Measurements from ENCODE around the gene NOTCH4.

Gene NOTCH4

DNA sequence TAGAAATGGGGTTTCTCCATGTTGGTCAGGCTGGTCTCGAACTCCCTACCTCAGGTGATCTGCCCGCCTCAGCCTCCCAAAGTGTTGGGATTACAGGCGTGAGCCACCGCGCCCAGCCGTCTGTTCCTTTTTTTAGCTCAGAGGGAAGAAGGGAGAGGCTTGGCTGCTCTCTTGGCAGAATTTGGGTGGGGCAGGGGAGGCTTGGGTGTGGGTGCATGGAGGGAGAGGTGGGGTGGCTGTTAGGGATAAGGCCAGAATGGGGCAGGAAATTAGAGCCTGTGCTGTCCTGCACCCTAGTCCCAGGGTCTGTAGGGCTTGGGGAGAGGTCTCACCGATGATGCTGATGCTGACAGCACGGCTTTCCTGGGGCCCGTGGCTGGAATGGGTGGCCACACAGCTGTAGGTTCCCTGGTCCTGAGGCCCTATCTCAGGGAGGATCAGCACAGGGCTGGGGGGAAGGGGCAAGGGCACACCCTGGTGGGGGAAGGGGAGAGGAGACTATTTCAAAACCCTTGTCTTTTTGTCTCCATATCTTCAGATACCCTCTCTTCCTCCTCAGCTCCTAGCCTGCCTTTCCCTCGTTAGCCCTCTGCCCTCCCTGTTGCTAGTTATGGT, 41.8 kb downstream of the NOTCH4 start:
- 0 out of 2 replicates have a peak overlapping the region, but pooled peaks have one; percentile 4 for H3K27ac ChIP-seq
- TF ChIP-seq, protein P1, sequence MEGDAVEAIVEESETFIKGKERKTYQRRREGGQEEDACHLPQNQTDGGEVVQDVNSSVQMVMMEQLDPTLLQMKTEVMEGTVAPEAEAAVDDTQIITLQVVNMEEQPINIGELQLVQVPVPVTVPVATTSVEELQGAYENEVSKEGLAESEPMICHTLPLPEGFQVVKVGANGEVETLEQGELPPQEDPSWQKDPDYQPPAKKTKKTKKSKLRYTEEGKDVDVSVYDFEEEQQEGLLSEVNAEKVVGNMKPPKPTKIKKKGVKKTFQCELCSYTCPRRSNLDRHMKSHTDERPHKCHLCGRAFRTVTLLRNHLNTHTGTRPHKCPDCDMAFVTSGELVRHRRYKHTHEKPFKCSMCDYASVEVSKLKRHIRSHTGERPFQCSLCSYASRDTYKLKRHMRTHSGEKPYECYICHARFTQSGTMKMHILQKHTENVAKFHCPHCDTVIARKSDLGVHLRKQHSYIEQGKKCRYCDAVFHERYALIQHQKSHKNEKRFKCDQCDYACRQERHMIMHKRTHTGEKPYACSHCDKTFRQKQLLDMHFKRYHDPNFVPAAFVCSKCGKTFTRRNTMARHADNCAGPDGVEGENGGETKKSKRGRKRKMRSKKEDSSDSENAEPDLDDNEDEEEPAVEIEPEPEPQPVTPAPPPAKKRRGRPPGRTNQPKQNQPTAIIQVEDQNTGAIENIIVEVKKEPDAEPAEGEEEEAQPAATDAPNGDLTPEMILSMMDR (IDR thresholded peaks at IDR 0.05), result no peak
- TF ChIP-seq ZFX (IDR thresholded peaks at IDR 0.05; ENCODE audit: borderline replicate concordance), result no peak

DNA sequence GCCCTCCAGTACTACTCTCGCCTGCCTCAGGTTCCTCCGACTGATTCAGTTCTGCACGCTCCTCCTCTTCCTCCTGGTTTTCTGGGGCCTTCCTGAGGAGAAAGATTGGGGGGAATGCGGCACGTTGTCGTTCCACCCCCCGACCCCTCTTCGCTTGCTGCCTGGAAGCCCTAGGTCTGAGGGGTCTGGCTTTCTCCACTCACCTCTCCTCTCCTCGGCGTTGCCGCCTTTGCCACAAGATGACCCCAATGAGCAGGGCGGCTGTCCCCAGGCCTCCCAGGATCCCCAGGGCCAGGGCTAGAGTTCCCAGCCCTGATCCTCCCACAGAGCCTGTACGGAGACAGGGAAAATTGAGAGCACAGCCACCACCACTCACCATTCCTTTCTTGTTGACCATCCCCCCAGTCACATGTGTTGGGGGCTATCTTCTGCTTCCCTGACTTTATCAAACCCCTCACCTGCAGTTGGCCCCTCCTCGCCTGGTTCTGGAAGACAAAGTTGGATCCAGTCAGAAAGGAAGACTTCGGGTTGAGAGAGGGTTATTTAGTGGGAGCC, 42.6 kb downstream of the NOTCH4 start:
- no peak for TF ChIP-seq ZFX (IDR thresholded peaks at IDR 0.05; ENCODE audit: borderline replicate concordance)
- TF ChIP-seq, protein P1 (IDR thresholded peaks at IDR 0.05), result no peak
- no peak overlapping the region for H3K27ac ChIP-seq

DNA sequence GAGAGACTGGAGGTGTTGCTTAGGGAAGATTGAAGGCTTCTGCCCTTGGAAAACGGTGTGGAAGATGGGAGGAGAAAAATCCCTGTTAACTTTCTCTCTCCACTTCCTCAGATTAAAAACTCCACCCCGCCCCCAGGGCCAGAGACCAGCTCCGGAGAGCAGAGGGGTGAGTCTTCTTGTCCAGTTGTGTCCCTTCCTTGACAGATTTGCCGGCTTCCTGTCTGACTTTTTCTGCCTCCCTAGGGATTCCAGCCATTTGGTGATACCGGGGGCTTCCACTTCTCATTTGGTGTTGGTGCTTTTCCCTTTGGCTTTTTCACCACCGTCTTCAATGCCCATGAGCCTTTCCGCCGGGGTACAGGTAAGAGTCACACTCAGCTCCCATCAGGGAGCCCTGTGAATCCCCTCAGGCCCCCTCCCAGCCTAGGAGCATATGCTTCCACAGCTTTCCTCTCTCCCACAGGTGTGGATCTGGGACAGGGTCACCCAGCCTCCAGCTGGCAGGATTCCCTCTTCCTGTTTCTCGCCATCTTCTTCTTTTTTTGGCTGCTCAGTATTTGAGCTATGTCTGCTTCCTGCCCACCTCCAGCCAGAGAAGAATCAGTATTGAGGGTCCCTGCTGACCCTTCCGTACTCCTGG, 44.0 kb downstream of the NOTCH4 start:
- peak overlapping the region; percentile 99 for H3K27ac ChIP-seq
- TF ChIP-seq, protein P1 (IDR thresholded peaks at IDR 0.05), result no peak
- no peak for TF ChIP-seq ZFX (IDR thresholded peaks at IDR 0.05; ENCODE audit: borderline replicate concordance)

DNA sequence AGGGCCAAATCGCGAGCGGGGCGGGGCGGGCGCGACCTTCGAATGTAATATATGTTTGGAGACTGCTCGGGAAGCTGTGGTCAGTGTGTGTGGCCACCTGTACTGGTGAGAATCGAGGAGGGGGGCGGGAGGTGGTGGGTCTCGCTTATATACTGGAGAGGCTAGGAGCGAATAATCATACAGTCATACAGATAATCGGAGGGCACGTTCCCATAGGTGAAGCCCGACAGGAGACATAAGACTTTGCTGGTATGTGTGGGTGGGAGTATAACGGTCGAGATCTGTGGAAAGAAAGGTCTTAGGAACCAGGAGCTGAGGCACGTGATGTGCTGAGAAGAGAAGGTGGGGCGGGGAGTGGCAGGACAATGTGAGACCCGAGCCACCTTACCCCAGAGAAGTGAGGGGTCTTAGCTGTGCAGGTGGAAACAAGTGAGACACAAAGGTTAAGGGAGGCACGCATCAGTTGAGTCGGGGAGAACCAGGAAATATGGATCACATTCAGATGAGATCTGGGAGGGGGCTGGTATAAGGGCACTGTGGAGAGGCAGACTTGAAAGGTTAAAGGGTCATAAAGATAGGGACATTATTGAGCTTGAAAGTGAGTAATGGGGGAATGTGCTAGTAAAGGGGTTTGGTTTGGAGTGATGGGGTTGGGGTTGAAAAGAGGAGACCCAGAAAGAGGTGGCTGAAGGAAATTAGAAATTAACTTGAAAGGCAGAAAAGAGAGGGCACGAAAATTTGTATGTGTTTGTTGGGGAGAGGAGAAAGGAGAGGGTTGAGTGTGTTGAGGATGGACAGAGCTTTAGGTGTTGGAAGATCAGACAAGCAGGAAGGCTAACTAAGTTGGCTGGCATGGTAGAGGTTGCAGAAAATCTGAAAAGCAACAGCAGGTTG, 45.1 kb downstream of the NOTCH4 start:
- peak overlapping the region; percentile 99 for H3K27ac ChIP-seq
- TF ChIP-seq, protein P1 (IDR thresholded peaks at IDR 0.05), result no peak
- no peak for TF ChIP-seq ZFX (IDR thresholded peaks at IDR 0.05; ENCODE audit: borderline replicate concordance)

DNA sequence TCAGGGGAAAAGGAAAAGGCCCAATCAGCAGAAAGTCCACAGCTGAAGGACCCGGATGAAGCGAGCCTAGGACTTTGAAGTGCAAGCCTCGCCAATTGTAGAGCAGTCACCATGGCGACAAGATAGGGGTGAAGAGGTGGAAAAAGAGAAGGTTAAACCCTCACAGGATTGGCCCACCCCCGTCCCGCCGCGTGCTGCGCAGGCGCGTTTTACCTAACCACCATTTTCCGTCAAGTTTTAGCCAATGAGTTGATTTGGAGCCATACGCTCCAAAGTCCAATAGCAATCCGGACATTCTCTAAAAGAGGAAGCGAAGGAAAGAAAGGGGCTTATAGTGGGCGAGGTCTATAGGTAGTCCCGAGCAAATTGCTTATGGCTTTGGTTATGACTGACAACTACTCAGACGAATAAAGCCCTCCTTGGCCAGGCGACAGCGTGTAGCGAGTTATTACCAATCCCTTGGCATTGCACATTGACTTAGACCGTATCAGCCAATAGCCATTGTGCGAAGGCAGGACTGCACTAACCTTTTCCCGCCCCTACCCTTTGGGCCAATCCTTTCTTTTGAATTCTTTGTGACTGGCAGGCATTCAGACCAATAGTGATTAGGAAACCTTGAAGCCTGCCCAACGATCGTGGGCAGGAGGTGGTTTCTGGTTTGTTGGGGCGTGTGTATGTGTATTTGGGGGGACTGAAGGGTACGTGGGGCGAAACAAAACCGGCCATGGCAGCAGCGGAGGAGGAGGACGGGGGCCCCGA, 45.9 kb downstream of the NOTCH4 start, which contains the start of gene RNF5:
Gene RNF5 (plus strand): TSS at position 618 of the 759 bp plus-strand sequence. CDS start 107 bp downstream, at position 725.
- H3K27ac ChIP-seq, result peak within 1 kb of the TSS; percentile 99
- TF ChIP-seq, protein P1 (IDR thresholded peaks at IDR 0.05), result no peak
- no peak for TF ChIP-seq ZFX (IDR thresholded peaks at IDR 0.05; ENCODE audit: borderline replicate concordance)

DNA sequence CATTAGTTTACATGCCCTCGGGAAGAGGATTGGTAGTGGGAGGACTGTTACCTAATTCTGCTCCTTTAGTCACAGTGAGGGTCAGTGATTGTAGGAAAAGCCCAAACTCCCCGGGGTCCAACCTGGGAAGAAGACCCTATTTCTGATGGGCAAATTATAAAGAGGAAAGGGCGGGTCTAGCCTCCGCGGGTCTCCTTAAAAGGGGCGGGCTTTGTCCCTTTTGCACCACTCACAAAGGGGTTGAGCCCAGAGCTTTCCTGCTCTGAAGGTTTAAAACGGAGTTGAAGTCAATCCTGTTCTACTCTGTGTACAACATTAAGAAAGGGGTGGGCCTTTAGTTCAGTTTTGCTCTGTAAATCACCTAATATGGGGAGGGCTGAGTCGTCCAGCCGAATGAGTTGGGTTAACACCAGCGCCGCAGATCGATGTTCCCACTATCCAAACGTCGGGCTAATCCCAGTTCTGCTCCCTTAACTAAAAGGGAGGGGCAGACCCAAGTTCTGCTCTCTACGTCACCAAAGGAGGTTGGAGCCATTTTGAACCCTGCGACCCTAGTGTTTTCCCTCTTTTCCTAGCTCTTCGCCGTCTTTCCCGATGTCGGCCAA, 46.6 kb downstream of the NOTCH4 start:
- H3K27ac ChIP-seq, result peak overlapping the region; percentile 99
- TF ChIP-seq, protein P1 (IDR thresholded peaks at IDR 0.05), result no peak
- no peak for TF ChIP-seq ZFX (IDR thresholded peaks at IDR 0.05; ENCODE audit: borderline replicate concordance)

Measured in 22Rv1 (cell line).